ENCODE measurements around the gene MORN1.

GRCh38 chr1:2316451-2316961 lies 74.8 kb downstream of the MORN1 start:
- TF ChIP-seq CEBPB (IDR thresholded peaks at IDR 0.05): no peak
- TF ChIP-seq EGR1 (IDR thresholded peaks at IDR 0.05): no peak
- no peak for TF ChIP-seq FOXM1 (IDR thresholded peaks at IDR 0.05; ENCODE audit: borderline replicate concordance, low read depth)
- TF ChIP-seq, protein P1, sequence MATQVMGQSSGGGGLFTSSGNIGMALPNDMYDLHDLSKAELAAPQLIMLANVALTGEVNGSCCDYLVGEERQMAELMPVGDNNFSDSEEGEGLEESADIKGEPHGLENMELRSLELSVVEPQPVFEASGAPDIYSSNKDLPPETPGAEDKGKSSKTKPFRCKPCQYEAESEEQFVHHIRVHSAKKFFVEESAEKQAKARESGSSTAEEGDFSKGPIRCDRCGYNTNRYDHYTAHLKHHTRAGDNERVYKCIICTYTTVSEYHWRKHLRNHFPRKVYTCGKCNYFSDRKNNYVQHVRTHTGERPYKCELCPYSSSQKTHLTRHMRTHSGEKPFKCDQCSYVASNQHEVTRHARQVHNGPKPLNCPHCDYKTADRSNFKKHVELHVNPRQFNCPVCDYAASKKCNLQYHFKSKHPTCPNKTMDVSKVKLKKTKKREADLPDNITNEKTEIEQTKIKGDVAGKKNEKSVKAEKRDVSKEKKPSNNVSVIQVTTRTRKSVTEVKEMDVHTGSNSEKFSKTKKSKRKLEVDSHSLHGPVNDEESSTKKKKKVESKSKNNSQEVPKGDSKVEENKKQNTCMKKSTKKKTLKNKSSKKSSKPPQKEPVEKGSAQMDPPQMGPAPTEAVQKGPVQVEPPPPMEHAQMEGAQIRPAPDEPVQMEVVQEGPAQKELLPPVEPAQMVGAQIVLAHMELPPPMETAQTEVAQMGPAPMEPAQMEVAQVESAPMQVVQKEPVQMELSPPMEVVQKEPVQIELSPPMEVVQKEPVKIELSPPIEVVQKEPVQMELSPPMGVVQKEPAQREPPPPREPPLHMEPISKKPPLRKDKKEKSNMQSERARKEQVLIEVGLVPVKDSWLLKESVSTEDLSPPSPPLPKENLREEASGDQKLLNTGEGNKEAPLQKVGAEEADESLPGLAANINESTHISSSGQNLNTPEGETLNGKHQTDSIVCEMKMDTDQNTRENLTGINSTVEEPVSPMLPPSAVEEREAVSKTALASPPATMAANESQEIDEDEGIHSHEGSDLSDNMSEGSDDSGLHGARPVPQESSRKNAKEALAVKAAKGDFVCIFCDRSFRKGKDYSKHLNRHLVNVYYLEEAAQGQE (IDR thresholded peaks at IDR 0.05; ENCODE audit: low read depth): no peak
- no peak for TF ChIP-seq YY1 (IDR thresholded peaks at IDR 0.05; ENCODE audit: low read depth)
